Urinary bladder (tissue), 4 donors: ENCODE measurements around the gene SP140L. TPM values are rescaled to one million over a fixed set of nuclear protein-coding genes. Genes with fewer than 3 reads are reported as not detected.
"Not testable (repeated sequence)": the region's sequence is repeated elsewhere in the genome, so short reads cannot be mapped to it uniquely, and the experiment has no call there.

Experiments
- DNase-seq: peaks from one replicate; pipeline ENCODE4 v3.0.0-alpha.2; 2015; ENCODE audit errors: extremely low spot score
- H3K27ac ChIP-seq: one replicate; pipeline ENCODE4 v1.5.1; 2013; ENCODE audit warnings: low read depth, mild to moderate bottlenecking, moderate library complexity
- H3K36me3 ChIP-seq: one replicate; pipeline ENCODE4 v1.6.1; 2013; ENCODE audit warnings: mild to moderate bottlenecking, moderate library complexity; ENCODE audit not compliant: insufficient read depth
- H3K4me1 ChIP-seq: one replicate; pipeline ENCODE4 v1.6.1; 2013; ENCODE audit warnings: mild to moderate bottlenecking, moderate library complexity; ENCODE audit not compliant: insufficient read depth
- H3K4me3 ChIP-seq: one replicate; pipeline ENCODE4 v1.5.1; 2013; ENCODE audit warnings: low read depth, low read length
- WGBS: extraction: QIAGEN DNeasy Blood & Tissue Kit; methylation state at CpG from one replicate; pipeline ENCODE4 v1.1.7; 2013; 5-methylcytosine and 5-hydroxymethylcytosine counted together
- polyA plus RNA-seq: library from polyadenylated mRNA; stranded (reverse); fragments of 200-250 nt; gene quantifications from one replicate; pipeline ENCODE4 v1.2.3, GENCODE V29; 2013
- total RNA-seq: library from RNA; depleted of rRNA; stranded (reverse); fragments of >200 nt; gene quantifications from one replicate; pipeline ENCODE4 v1.2.3, GENCODE V29; 2014
- donor health status: healthy with polysubstance abuse.
- donor health status: healthy.

Gene SP140L
- total RNA-seq, result 16.8 TPM
- 10.4 TPM for polyA plus RNA-seq

- WGBS, result 17% methylated on average over 11 of the region's 11 CpGs
- Histone ChIP-seq H3K4me1 (no peaks in the 10 kb centered on the region), H3K4me3 (peak within 1 kb of the TSS; percentile 49), H3K27ac (peak within 1 kb of the TSS; percentile 71), H3K36me3 (no peaks in the 10 kb centered on the region)
- peak; percentile 20 for DNase-seq
These were observed at the start of gene SP140L for GRCh38 chr2:230326453-230327417. TSS of gene SP140L (plus strand) at chr2:230327193. CDS start at chr2:230327270, 77 bp downstream.

- no peak for DNase-seq
- H3K27ac ChIP-seq, result no peak overlapping the region
- no peaks in the 10 kb centered on the region for H3K36me3 ChIP-seq
- no peak overlapping the region for H3K4me3 ChIP-seq
- H3K4me1 ChIP-seq, result no peaks in the 10 kb centered on the region
- 88% methylated on average over 2 of the region's 2 CpGs for WGBS
These were observed 44.1 kb upstream of the SP140L start for GRCh38 chr2:230282936-230283335.

- H3K27ac ChIP-seq, result no peak overlapping the region
- H3K4me1 ChIP-seq, result no peaks in the 10 kb centered on the region
- no peak for DNase-seq
- H3K36me3 ChIP-seq, result no peaks in the 10 kb centered on the region
- no peak overlapping the region for H3K4me3 ChIP-seq
- WGBS, result 79% methylated on average over 3 of the region's 3 CpGs
These were observed 40.9 kb upstream of the SP140L start for GRCh38 chr2:230286048-230286447.

GRCh38 chr2:230289311-230289710 lies 37.7 kb upstream of the SP140L start:
- WGBS, result 90% methylated on average over 4 of the region's 4 CpGs
- not testable (repeated sequence) for H3K4me3 ChIP-seq, H3K27ac ChIP-seq, DNase-seq, H3K4me1 ChIP-seq, H3K36me3 ChIP-seq

- Histone ChIP-seq H3K4me1 (no peaks in the 10 kb centered on the region), H3K4me3 (no peak overlapping the region), H3K27ac (no peak overlapping the region), H3K36me3 (no peaks in the 10 kb centered on the region)
- 86% methylated on average over 6 of the region's 6 CpGs for WGBS
- DNase-seq, result no peak
These were observed 31.8 kb upstream of the SP140L start for GRCh38 chr2:230295192-230295591.

DNA sequence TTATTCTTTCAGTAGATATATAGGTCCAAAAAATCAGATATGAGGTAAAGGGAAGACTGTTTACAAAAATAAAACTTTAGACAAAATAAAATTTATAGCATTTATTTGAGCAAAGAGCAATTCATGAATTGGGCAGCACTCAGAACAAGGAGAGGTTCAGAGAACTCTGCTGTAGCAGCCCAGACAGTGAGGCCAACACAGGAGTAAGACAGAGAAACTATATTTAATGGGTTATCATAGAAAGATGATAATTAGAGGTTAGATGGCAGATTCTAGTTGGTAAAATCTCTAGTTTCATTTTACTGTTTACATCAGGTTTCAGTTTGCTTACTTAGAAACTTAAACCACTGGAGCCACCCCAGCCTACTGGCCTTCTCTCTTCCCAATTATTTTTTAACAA lies 30.1 kb upstream of the SP140L start:
- no peak for DNase-seq
- H3K36me3 ChIP-seq, result no peaks in the 10 kb centered on the region
- H3K27ac ChIP-seq, result no peak overlapping the region
- no peak overlapping the region for H3K4me3 ChIP-seq
- no peaks in the 10 kb centered on the region for H3K4me1 ChIP-seq

- Histone ChIP-seq H3K36me3 (no peaks in the 10 kb centered on the region), H3K27ac (no peak overlapping the region), H3K4me1 (no peaks in the 10 kb centered on the region), H3K4me3 (no peak overlapping the region)
- 78% methylated on average over 2 of the region's 2 CpGs for WGBS
- DNase-seq, result no peak
These were observed 27.4 kb upstream of the SP140L start for GRCh38 chr2:230299618-230300017.

DNA sequence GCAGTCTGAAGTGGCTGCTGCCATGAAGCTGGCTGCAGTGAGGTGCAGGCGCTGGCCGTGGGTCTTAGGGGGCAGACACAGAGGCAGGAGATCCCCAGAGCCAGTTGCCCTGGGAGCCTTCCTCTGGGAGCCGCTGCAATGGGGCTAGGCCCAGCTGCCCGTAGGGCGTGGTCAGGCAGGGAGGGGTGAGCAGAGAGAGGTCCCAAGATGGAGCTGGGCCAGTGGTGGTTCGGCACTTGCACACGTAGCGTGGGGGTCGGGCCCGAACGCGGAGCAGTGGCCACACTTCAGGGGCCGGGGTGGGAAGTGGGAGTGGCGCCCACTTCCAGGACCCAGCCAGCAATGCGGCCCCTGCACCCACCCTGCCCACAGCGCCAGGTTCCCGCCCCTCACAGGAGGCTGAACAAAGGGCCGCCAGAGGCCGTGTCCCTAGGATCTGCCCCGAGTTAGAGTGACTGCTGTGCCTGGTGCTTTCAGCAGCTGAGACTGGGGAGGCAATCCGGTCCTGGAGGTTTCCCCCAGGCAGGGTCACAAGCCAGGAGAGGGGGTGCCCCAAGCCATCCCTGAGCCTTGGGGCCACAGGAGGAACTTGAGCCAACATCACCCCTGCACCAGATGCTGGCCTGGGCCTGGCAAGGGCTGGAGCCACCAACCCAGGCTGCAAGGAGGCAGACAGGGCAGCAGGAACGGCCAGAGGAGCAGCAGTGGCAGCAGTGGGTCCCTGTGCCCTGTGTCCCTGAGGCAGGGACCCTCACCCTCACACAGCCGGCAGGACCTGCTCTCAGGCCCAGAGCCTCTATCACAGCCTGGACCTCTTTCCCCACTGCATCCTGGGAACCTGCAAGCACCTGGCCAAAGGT lies 21.3 kb upstream of the SP140L start:
- Histone ChIP-seq H3K4me1 (no peaks in the 10 kb centered on the region), H3K27ac (no peak overlapping the region), H3K4me3 (no peak overlapping the region), H3K36me3 (no peaks in the 10 kb centered on the region)
- WGBS, result 92% methylated on average over 23 of the region's 23 CpGs
- DNase-seq, result no peak

DNA sequence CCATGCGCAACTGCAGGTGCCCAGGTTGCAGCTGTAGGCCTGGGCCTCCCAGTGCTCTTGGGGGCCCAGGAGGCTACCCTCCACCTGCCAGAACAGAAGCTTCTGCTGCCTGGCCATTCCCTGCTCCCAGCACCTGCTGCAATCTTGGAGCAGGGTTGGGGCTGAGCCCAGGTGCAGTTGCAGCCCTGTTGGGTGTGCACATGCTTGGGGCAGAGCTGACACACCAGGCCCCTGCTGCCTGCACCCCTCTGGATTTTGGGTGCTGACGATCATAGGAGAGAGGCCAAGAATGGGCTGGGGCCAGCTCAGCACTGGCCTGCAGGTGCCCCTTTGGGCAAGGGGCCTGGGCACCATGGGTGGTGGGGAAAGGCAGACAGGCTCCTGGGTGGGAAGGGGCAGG lies 20.5 kb upstream of the SP140L start:
- 45% methylated on average over 2 of the region's 2 CpGs for WGBS
- Histone ChIP-seq H3K4me3 (no peak overlapping the region), H3K27ac (no peak overlapping the region), H3K4me1 (no peaks in the 10 kb centered on the region), H3K36me3 (no peaks in the 10 kb centered on the region)
- no peak for DNase-seq

GRCh38 chr2:230307485-230307884 lies 19.5 kb upstream of the SP140L start:
- DNase-seq, result no peak
- 90% methylated on average over 2 of the region's 2 CpGs for WGBS
- Histone ChIP-seq H3K27ac (no peak overlapping the region), H3K4me1 (no peaks in the 10 kb centered on the region), H3K4me3 (no peak overlapping the region), H3K36me3 (no peaks in the 10 kb centered on the region)

- 89% methylated on average over 12 of the region's 12 CpGs for WGBS
- Histone ChIP-seq H3K36me3 (no peaks in the 10 kb centered on the region), H3K4me3 (no peak overlapping the region), H3K27ac (no peak overlapping the region), H3K4me1 (no peaks in the 10 kb centered on the region)
- no peak for DNase-seq
These were observed 18.5 kb upstream of the SP140L start for GRCh38 chr2:230308402-230309000.

DNA sequence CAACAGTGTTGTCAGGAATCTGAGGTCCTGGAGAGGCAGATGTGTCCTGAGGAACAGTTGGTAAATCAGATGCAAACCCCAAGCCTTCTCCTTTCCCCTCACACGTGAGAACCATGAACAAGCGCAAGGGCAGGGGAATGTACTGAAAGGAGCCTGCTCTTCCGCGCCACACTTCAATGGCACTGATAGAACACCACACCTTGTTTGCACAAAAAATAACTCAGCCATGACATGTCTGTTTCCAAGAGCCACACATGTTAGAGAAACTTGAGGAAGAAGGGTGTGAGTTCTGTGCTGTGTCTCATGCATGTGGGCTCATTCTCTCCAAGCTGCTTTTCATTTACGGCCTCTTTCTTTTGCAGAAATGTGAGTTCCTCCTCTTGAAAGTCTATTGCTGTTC lies 16.2 kb upstream of the SP140L start:
- H3K4me1 ChIP-seq, DNase-seq, H3K27ac ChIP-seq, H3K4me3 ChIP-seq, H3K36me3 ChIP-seq: not testable (repeated sequence)
- WGBS, result 88% methylated on average over 1 of the region's 5 CpGs

GRCh38 chr2:230311634-230312033 lies 15.4 kb upstream of the SP140L start:
- H3K36me3 ChIP-seq, H3K27ac ChIP-seq, DNase-seq, H3K4me1 ChIP-seq, H3K4me3 ChIP-seq: not testable (repeated sequence)
- WGBS, result 63% methylated on average over 1 of the region's 1 CpG
